GM12878 (cell line): Measurements from ENCODE around the gene FAM228B. TPM values are rescaled to one million over a fixed set of nuclear protein-coding genes. Genes with fewer than 3 reads are reported as not detected.

Source experiments
- CHD1 ChIP-seq: IDR thresholded peaks from 2 replicates; pipeline ENCODE4 v1.6.1; 2012; ENCODE audit warnings: low read depth, low read length, improper control_type of control experiment
- E2F8 ChIP-seq: fragments of 450-650 bp; IDR thresholded peaks from 2 replicates; pipeline ENCODE4 v1.6.1; 2018; ENCODE audit warnings: mild to moderate bottlenecking, low read depth, moderate library complexity; ENCODE audit not compliant: partially characterized antibody
- EGR1 ChIP-seq, 2 experiments: IDR thresholded peaks; 1 replicate in 1 of 2; 2 replicates in 1 of 2; pipeline ENCODE4 v1.6.1; 2011 to 2012; ENCODE audit warnings: low read depth in 2 of 2, low read length in 2 of 2, borderline replicate concordance in 1 of 2, mild to moderate bottlenecking in 1 of 2, moderate library complexity in 1 of 2
- ETV6 ChIP-seq, 2 experiments: fragments of 450-650 bp in 1 of 2; IDR thresholded peaks in 1 of 2; conservative IDR thresholded peaks in 1 of 2; 2 replicates each; pipeline ENCODE4 v1.6.1; 2014; ENCODE audit warnings: antibody characterized with exemption in 1 of 2, borderline replicate concordance in 1 of 2, low read depth in 1 of 2, mild to moderate bottlenecking in 1 of 2, moderate library complexity in 1 of 2
- HDGF ChIP-seq: fragments of 450-650 bp; IDR thresholded peaks from 2 replicates; pipeline ENCODE4 v1.6.1; 2016; ENCODE audit warnings: antibody characterized with exemption
- JUND ChIP-seq: IDR thresholded peaks from 2 replicates; pipeline ENCODE4 v1.6.1; 2012; ENCODE audit warnings: low read depth, mild to moderate bottlenecking, low read length, improper control_type of control experiment, moderate library complexity
- MAX ChIP-seq: IDR thresholded peaks from 2 replicates; pipeline ENCODE4 v1.6.1; 2012; ENCODE audit warnings: low read depth, low read length, improper control_type of control experiment
- POLR2A ChIP-seq: IDR thresholded peaks from 2 replicates; pipeline ENCODE4 v1.6.1; 2011; ENCODE audit warnings: low read depth, mild to moderate bottlenecking, low read length
- PRDM15 ChIP-seq: fragments of 450-650 bp; formaldehyde crosslinking; IDR thresholded peaks from 2 replicates; pipeline ENCODE4 v1.4.0; 2020; ENCODE audit warnings: mild to moderate bottlenecking, moderate library complexity
- RELB ChIP-seq: fragments of 450-650 bp; IDR thresholded peaks from 2 replicates; pipeline ENCODE4 v1.6.1; 2017; ENCODE audit warnings: low read depth, mild to moderate bottlenecking, moderate library complexity
- SP1 ChIP-seq: IDR thresholded peaks from one replicate; pipeline ENCODE4 v1.6.1; 2011; ENCODE audit warnings: low read depth, low read length
- TCF12 ChIP-seq: IDR thresholded peaks from 2 replicates; pipeline ENCODE4 v1.6.1; 2011; ENCODE audit warnings: low read depth, mild to moderate bottlenecking, low read length
- ZNF592 ChIP-seq: fragments of 450-650 bp; IDR thresholded peaks from 2 replicates; pipeline ENCODE4 v1.6.1; 2017; ENCODE audit warnings: mild to moderate bottlenecking, moderate library complexity
- polyA plus RNA-seq, 11 experiments: library from polyadenylated mRNA; depleted of rRNA in 4 of 11; unstranded in 6 of 11; stranded (reverse) in 5 of 11; fragments of >200 nt; fragmentation: Nextera tagmentation in 4 of 11; fragmentation: Illumina TruSeq in 1 of 11; extraction: Ambion mirVana in 4 of 11; extraction: Trizol in 1 of 11; gene quantifications; 1 replicate in 1 of 11; 2 replicates in 10 of 11; pipeline versions ENCODE4 v1.2.1 to v1.2.3, GENCODE V29; 2011 to 2016; ENCODE audit warnings: inconsistent platforms in 2 of 11, missing spikeins in 2 of 11, low read depth in 1 of 11
- total RNA-seq, 4 experiments: library from RNA; depleted of rRNA in 3 of 4; stranded (reverse); fragments of >200 nt in 3 of 4; fragmentation: Illumina TruSeq in 1 of 4; extraction: Trizol in 1 of 4; gene quantifications; 2 replicates each; pipeline versions ENCODE4 v1.2.1 to v1.2.3, GENCODE V29; 2013 to 2021

FAM228B gene
- total and polyA plus RNA-seq, 10 of the 15 experiments (the other 5 are each of a cell fraction or from before 2014, with no cell fraction given), result 3.9 to 11.0 (median 7.5) TPM

- TF ChIP-seq EGR1 (IDR thresholded peaks at IDR 0.05; ENCODE audit: borderline replicate concordance in 1 of 2, low read depth in 2 of 2, low read length in 2 of 2) (peak in 1 of 2 experiments; percentile 88; a peak in 2 of 3 replicates), RELB (no peak), ETV6 (conservative IDR thresholded peaks at IDR 0.05 in 1 of 2, IDR thresholded peaks at IDR 0.05 in 1 of 2; ENCODE audit: borderline replicate concordance in 1 of 2, low read depth in 1 of 2) (no peak), CHD1 (no peak), E2F8 (peak; percentile 4), ZNF592 (0 out of 2 replicates have a peak, but pooled peaks have one; percentile 52), HDGF (0 out of 2 replicates have a peak, but pooled peaks have one; percentile 38), PRDM15 (no peak), SP1 (peak; percentile 78), POLR2A (peak; percentile 95), TCF12 (no peak), MAX (no peak), JUND (no peak)
Observed at GRCh38 chr2:24123195-24123921, at the start of gene FAM228B, which contains the start of gene PFN4 (continued).
